GM10266 (cell line): ENCODE measurements around the gene DMGDH.

Experiments used
- DNase-seq: peaks from one replicate; pipeline ENCODE4 v3.0.0; 2012; ENCODE audit errors: extremely low spot score
- TF ChIP-seq, protein P1 (sequence below): IDR thresholded peaks from 2 replicates; pipeline ENCODE4 v1.5.1; 2012; ENCODE audit warnings: mild to moderate bottlenecking, low read depth; ENCODE audit not compliant: control insufficient read depth, insufficient read depth; ENCODE audit errors: missing control alignments

Gene DMGDH

DNA sequence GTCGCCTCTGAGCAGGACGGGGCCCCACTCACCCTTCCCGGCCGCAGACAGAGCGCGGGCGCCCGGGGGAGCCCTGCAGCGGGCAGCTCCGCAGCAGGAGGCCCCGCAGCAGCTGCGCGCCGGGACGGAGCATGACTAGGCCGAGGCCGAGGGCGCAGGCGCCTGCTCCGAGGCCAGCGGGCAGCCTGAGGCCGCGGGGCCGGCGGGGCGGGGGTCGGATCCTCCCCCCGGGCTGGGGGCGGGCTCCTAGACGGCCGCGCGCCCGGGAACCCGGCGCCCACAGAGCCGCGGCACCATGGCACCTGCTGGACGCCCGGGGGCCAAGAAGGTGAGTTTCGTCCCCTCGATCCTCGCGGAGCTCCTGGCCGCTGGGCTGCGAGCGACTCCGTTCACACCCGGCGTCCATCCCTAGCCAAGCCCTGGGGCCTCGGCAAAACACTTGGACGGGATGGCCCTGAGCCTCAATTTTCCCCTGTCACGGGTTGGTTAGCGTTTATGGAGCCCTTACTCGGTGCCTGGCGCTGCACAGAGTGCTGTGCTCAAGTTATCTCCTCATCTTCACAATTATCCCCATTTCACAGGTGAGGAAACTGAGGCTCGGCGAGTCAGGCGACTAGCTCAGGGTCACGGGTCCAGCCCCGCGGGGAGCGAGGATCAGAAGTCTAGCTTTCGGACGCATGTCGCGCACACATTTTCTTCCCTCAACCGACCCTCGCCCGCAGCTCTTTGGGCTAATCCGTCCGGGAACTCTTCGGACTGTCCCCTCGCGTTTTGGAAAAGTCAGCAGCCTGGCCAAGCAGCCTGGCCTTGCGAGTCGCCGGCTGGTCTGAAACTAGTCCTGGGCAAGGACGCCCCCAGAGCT is at the start of gene DMGDH, which contains the start of gene BHMT2:
DMGDH (minus strand) TSS at position 187 of the 862 bp plus-strand sequence; CDS start at position 133, 54 bp downstream.
BHMT2 (plus strand) TSS at position 280 of the 862 bp plus-strand sequence; CDS start at position 296, 16 bp downstream.
- TF ChIP-seq, protein P1, sequence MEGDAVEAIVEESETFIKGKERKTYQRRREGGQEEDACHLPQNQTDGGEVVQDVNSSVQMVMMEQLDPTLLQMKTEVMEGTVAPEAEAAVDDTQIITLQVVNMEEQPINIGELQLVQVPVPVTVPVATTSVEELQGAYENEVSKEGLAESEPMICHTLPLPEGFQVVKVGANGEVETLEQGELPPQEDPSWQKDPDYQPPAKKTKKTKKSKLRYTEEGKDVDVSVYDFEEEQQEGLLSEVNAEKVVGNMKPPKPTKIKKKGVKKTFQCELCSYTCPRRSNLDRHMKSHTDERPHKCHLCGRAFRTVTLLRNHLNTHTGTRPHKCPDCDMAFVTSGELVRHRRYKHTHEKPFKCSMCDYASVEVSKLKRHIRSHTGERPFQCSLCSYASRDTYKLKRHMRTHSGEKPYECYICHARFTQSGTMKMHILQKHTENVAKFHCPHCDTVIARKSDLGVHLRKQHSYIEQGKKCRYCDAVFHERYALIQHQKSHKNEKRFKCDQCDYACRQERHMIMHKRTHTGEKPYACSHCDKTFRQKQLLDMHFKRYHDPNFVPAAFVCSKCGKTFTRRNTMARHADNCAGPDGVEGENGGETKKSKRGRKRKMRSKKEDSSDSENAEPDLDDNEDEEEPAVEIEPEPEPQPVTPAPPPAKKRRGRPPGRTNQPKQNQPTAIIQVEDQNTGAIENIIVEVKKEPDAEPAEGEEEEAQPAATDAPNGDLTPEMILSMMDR = no peak
- no peak for DNase-seq

DNA sequence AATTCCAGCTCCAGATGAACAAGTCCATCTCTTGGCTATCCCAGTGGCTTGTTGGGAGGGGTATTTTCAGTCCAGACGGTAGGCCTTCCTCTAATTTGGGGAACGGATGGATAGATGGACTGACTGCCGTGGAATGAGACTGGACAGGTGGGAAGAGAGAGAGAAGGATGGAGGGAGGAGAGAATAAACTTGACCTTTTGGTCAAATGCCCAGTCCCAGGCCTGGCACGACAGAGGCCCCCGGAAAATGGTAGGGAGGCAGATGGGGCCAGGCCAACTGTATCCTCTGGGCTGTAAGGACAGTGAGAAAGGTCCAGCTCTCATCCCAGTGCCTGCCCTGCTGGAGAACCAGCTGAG is 43.2 kb upstream of the DMGDH start:
- TF ChIP-seq, protein P1 = no peak
- no peak for DNase-seq

DNA sequence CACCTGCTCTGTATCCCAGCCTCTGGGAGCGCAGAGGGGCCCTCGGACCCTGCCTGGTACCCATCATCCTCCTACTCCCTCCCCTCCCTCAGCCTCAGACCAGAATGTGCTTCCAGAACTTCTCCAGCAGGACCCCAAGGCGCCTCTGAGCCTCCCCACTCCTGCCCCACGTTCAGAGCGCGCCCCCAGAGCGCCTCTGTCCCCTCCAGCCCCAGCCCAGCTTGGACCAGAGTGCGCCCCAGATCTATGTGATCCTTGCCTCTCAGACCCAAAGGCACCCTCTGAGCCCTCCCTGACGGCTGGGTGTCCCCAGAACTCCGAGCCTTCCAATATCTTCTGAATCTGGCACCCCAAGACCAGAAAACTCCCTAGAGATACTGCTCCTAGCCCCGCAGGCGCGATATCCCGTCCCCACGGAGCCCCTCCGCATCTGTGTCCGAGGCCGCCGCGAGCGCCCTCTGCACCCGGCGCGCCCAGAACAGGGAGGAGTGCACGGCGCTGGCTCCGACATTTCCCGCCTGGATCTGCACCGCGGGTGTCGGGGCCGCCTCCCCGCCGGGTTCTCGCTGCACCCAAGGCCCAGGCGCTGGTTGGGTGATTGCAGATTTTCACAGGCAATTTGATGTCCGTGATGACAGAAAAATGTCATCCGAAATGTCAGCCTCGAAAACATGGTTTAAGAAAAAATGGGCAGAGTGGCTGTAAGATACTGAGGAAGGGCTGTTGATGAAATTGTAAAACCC is 42.7 kb upstream of the DMGDH start:
- DNase-seq = no peak
- TF ChIP-seq, protein P1 = no peak

DNA sequence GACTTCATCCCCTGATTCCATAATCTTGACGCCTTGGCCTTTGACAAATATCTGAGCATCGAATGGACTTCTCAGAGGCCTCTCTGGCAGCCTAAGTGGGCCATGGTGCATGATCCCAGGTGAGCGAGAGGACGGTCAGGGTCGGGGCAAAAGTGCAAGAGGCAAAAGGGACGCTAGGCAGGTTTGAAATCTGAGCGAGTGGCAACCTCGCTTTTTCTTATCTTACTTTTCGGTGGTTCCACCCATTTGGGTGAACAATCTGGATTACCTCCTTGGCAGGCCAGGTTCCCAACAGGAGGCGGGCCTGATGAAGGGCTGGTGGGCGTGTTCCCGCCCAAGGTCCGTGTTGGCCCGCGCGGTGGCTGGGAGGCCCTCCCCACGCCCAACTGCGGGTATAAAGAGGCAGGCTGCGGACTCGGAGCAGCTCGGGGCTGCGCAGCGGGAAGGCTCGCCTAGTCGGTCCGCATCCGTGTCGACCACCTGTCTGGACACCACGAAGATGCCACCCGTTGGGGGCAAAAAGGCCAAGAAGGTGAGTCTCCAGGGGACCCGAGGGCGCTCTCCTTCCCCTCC is 42.0 kb upstream of the DMGDH start, which contains the start of gene BHMT:
BHMT (plus strand) TSS at position 423 of the 573 bp plus-strand sequence; CDS start at position 500, 77 bp downstream.
- TF ChIP-seq, protein P1 = no peak
- no peak for DNase-seq

DNA sequence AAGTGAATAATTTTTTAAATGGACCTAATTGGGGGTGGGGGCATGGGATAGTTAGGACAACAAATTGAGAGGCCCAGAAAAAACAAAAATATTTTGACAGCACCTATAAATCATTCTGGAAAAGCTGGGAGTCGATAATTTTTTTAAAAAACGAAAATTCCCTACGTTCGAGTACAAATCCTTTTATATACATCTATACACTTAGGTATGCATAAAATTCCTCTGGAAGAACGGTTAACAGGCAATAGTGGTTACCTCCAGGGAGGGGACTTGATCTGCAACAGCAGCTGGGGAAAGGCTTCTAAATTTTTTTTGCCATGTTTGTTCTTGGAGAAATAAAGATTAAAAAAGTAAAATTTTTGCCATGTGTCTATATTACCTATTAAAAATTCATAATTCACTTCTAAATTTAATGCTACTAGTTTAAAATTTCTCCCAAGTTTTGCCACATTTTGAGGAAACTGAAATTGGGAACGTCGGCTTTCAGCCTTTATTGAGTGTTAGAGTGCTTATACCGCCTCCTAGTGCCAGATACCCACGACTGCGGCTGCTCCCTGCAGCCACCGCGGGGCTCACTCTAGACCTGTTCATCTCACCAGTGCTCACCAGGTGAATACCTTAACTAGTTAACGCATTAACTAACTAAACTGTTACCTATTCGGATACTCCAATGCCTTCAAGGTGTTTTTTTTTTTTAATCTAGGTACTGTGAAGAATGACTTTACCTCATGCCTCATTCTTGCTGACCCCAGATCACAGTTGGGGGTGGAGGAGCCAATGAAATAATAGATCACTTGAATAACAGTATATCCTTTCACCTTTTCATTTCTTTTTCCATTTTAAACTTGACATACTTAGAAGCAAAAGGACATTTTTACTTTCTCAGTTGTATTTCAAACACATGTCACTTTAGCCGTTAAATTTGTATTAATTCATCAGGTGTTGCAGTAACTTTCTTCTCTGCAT is 40.3 kb upstream of the DMGDH start:
- peak; percentile 54 for DNase-seq
- TF ChIP-seq, protein P1 = peak; percentile 66

DNA sequence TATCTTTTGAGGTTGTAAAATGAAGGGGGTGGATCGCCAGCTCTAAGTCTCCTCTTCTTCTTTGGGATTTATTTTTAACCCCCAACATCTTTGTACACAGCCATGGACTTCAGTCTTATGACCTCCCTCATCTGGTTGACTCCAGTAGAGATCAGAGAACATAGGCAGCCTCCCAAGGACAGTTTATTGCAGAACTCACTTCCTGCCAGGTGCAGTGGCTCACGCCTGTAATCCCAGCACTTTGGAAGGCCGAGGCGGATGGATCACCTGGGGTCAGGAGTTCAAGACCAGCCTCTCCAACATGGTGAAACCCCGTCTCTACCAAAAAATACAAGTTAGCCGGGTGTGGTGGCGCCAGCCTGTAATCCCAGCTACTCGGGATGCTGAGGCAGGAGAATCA is 39.3 kb upstream of the DMGDH start:
- TF ChIP-seq, protein P1 = no peak
- DNase-seq = no peak
